IgD-negative memory B cell (primary cell): Measurements from ENCODE around the gene ABHD17C. TPM values are rescaled to one million over a fixed set of nuclear protein-coding genes. Genes with fewer than 3 reads are reported as not detected.

Experiments
- H3K27ac Mint-ChIP-seq, 3 donors: one replicate each; pipeline ENCODE4 v1.8.0; 2020 to 2022; ENCODE audit warnings: mild to moderate bottlenecking in 3 of 3, mixed read lengths in 3 of 3, moderate library complexity in 1 of 3
- H3K27me3 Mint-ChIP-seq: one replicate; pipeline ENCODE4 v1.8.0; 2021; ENCODE audit warnings: mixed read lengths
- H3K36me3 Mint-ChIP-seq: one replicate; pipeline ENCODE4 v1.8.0; 2020; ENCODE audit warnings: mild to moderate bottlenecking, mixed read lengths
- H3K4me1 Mint-ChIP-seq, 3 donors: one replicate each; pipeline ENCODE4 v1.8.0; 2020 to 2022; ENCODE audit warnings: mixed read lengths in 3 of 3, mild to moderate bottlenecking in 1 of 3
- H3K4me3 Mint-ChIP-seq, 4 donors: one replicate each; pipeline ENCODE4 v1.8.0; 2020 to 2022; ENCODE audit warnings: mild to moderate bottlenecking in 4 of 4, mixed read lengths in 4 of 4, moderate library complexity in 3 of 4
- H3K9me3 Mint-ChIP-seq, 3 donors: one replicate each; pipeline ENCODE4 v1.8.0; 2020 to 2021; ENCODE audit warnings: mixed read lengths in 3 of 3, mild to moderate bottlenecking in 1 of 3
- polyA plus RNA-seq: library from polyadenylated mRNA; unstranded; fragments of 300-500 nt; fragmentation: Illumina TruSeq; gene quantifications from one replicate; pipeline ENCODE4 v1.2.3, GENCODE V29; 2021

The ABHD17C gene
- polyA plus RNA-seq, 1 donor from 2014 or later = 0.11 TPM

- H3K9me3 Mint-ChIP-seq = no peaks in the 10 kb centered on the region
- peaks cover 19% of the 10 kb centered on the region for H3K27me3 Mint-ChIP-seq
- H3K36me3 Mint-ChIP-seq = peaks cover 5% of the 10 kb centered on the region
- H3K4me1 Mint-ChIP-seq = peaks cover 8 to 11% (median 10%) of the 10 kb centered on the region in 3 donors
- no peak overlapping the region for H3K27ac Mint-ChIP-seq
- H3K4me3 Mint-ChIP-seq = no peak overlapping the region
Measured at GRCh38 chr15:80699981-80700380, 4.9 kb downstream of the ABHD17C start.

DNA sequence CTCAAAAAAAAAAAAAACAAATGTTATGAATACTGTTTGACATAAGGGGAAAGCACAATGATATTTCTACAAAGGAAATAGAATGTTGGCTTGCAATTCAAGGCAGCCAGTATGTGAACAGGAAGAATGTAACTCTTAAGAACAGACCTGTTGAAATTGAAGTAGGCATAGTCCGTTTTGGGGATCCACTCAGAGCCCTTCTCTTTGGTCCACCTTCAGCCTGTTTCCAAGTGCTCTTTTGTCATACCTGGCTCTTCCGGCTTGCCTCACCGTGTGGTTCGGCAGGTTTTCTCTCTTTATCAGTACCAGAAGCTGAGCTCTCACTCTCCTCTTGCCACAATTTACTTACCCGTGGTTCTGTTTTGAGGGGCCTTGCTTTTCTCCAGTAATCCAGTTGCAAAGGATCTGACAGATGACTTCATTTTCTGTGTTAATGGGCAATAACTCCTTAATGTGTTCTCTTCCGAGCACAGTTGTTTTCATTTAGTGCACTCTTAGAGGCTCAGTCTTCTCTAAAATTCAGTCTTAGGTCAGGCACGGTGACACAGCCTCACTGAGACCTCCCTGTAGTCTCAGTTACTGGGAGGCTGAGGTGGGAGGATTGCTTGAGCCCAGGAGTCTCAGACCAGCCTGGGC lies 6.7 kb downstream of the ABHD17C start:
- H3K27me3 Mint-ChIP-seq = peaks cover 13% of the 10 kb centered on the region
- peaks cover 2 to 4% (median 3%) of the 10 kb centered on the region in 3 donors for H3K4me1 Mint-ChIP-seq
- H3K9me3 Mint-ChIP-seq = no peaks in the 10 kb centered on the region
- peaks cover 5% of the 10 kb centered on the region for H3K36me3 Mint-ChIP-seq
- no peak overlapping the region for H3K4me3 Mint-ChIP-seq
- H3K27ac Mint-ChIP-seq = no peak overlapping the region

DNA sequence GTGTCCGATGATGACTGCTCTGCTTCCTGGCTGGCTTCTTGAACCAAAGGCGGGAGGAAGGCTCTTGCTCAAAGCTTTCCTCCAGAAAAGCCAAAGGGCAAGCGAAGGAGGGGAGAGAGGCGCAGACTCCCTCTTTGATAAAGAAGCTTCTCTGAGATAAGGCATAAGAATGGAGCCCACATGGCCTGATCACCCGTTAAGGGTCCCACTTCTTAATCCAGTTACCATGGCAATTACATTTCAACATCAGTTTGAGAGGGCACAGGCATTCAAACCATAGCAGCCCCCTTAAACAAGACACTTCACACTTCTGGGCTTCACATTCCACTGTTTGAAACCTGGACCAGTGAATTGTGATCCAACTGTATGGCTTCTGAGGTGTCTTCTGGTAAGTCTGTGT lies 8.0 kb downstream of the ABHD17C start:
- H3K4me3 Mint-ChIP-seq = no peak overlapping the region
- H3K27me3 Mint-ChIP-seq = peaks cover 9% of the 10 kb centered on the region
- H3K27ac Mint-ChIP-seq = no peak overlapping the region
- no peaks in the 10 kb centered on the region for H3K4me1 Mint-ChIP-seq
- peaks cover 5% of the 10 kb centered on the region for H3K36me3 Mint-ChIP-seq
- H3K9me3 Mint-ChIP-seq = no peaks in the 10 kb centered on the region

DNA sequence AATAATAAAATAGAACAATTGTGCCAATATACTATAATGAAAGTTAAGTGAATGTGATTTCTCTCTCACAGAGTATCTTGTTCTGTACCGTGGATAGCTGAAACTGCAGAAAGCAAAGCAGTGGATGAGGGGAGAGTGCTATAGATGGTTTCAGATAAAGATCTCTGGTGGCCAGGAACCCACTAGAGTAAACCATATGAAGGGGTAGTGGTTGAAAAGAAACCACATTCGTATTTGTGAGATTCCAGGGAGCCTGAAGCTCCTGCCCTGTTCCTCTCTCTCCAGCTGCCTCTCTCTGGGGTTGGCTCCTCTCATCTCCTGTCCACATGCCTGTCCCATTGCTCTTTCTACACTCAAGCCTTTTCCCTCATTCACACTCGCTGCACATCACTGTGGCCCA lies 8.9 kb downstream of the ABHD17C start:
- no peaks in the 10 kb centered on the region for H3K4me1 Mint-ChIP-seq
- peaks cover 5% of the 10 kb centered on the region for H3K27me3 Mint-ChIP-seq
- no peaks in the 10 kb centered on the region for H3K9me3 Mint-ChIP-seq
- peaks cover 4% of the 10 kb centered on the region for H3K36me3 Mint-ChIP-seq
- no peak overlapping the region for H3K27ac Mint-ChIP-seq
- H3K4me3 Mint-ChIP-seq = no peak overlapping the region

- Mint-ChIP-seq H3K4me3 (no peak overlapping the region), H3K27me3 (peaks cover 3% of the 10 kb centered on the region), H3K9me3 (no peaks in the 10 kb centered on the region), H3K36me3 (peaks cover 4% of the 10 kb centered on the region), H3K4me1 (no peaks in the 10 kb centered on the region), H3K27ac (no peak overlapping the region)
Measured at GRCh38 chr15:80706161-80706560, 11.1 kb downstream of the ABHD17C start.

DNA sequence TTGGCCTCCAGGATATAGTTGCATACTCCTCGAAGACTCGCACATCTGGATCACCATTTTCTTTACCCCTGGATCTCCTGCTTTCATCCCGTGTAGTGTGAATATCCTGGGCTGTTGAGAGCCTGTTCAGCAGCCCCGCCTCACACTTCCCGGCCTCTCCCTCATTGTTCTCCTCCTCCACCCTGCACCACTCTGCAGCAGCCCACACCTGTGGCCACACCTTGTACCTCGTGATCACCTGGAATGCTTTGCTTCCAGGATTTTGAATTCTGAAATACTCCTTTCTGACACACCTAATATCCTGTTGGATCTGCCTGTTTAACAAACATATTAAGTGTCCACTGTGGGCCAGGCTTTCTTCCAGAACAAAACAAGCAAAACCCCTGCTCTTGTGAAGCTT lies 14.4 kb downstream of the ABHD17C start:
- Mint-ChIP-seq H3K27ac (no peak overlapping the region), H3K4me3 (no peak overlapping the region)

GRCh38 chr15:80710635-80711554 lies 15.8 kb downstream of the ABHD17C start:
- H3K27me3 Mint-ChIP-seq = peaks cover 3% of the 10 kb centered on the region
- no peak overlapping the region for H3K27ac Mint-ChIP-seq
- H3K4me1 Mint-ChIP-seq = no peaks in the 10 kb centered on the region
- no peaks in the 10 kb centered on the region for H3K9me3 Mint-ChIP-seq
- H3K4me3 Mint-ChIP-seq = no peak overlapping the region
- H3K36me3 Mint-ChIP-seq = no peaks in the 10 kb centered on the region

More for the DNA sequence above, 14.4 kb downstream of the ABHD17C start:
- H3K36me3 Mint-ChIP-seq = no peaks in the 10 kb centered on the region
- no peaks in the 10 kb centered on the region for H3K9me3 Mint-ChIP-seq
- no peaks in the 10 kb centered on the region for H3K4me1 Mint-ChIP-seq
- peaks cover 3% of the 10 kb centered on the region for H3K27me3 Mint-ChIP-seq

DNA sequence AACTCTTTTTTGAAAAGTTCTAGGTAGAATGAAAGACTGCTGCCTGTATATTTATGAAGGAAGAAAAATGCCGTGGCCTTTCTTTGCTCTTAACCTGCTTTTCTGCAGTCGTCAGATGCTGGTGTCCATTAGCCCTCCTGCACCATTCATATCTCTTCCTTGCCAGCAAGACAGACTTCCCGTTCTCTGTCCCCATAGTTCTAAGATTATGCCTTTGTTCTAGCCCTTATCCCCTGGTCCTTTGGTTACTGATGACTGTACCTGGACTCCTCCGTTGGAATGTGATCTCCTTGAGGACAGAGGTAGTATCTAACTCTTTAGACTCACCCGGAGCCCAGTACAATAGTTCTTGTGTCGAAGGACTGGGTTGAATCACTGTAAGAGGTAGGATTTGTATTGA lies 16.8 kb downstream of the ABHD17C start:
- Mint-ChIP-seq H3K9me3 (no peaks in the 10 kb centered on the region), H3K4me3 (no peak overlapping the region), H3K27ac (no peak overlapping the region), H3K4me1 (no peaks in the 10 kb centered on the region), H3K27me3 (peaks cover 3% of the 10 kb centered on the region), H3K36me3 (no peaks in the 10 kb centered on the region)

- H3K4me3 Mint-ChIP-seq = no peak overlapping the region
- H3K27me3 Mint-ChIP-seq = peaks cover 3% of the 10 kb centered on the region
- no peak overlapping the region for H3K27ac Mint-ChIP-seq
- H3K36me3 Mint-ChIP-seq = no peaks in the 10 kb centered on the region
- H3K9me3 Mint-ChIP-seq = no peaks in the 10 kb centered on the region
- H3K4me1 Mint-ChIP-seq = no peaks in the 10 kb centered on the region
Measured at GRCh38 chr15:80712956-80713355, 17.8 kb downstream of the ABHD17C start.

DNA sequence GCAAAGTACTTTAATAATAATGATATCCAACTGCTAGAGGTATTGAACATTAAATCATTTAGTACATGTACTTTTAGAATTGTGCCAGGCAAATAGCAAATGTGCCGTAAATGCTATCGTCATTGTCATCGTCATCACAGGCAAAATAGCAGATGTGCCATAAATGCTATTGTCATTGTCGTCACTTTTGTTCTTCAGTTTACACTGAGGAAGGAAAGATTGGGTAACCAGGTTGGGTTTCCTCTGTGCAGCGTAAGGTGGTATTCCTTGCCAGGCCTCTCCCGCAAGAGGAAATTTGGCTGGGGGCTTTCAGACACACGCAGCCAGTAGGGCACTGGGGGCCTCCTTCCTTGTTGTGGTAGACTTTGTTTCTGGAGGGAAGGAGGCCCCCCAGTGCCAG lies 26.4 kb downstream of the ABHD17C start:
- Mint-ChIP-seq H3K27ac (no peak overlapping the region), H3K4me1 (peaks cover 0 to 1% (median 0%) of the 10 kb centered on the region in 3 donors), H3K9me3 (peaks cover 0 to 6% (median 5%) of the 10 kb centered on the region in 3 donors), H3K36me3 (peaks cover 6% of the 10 kb centered on the region), H3K4me3 (no peak overlapping the region), H3K27me3 (peaks cover 3% of the 10 kb centered on the region)

DNA sequence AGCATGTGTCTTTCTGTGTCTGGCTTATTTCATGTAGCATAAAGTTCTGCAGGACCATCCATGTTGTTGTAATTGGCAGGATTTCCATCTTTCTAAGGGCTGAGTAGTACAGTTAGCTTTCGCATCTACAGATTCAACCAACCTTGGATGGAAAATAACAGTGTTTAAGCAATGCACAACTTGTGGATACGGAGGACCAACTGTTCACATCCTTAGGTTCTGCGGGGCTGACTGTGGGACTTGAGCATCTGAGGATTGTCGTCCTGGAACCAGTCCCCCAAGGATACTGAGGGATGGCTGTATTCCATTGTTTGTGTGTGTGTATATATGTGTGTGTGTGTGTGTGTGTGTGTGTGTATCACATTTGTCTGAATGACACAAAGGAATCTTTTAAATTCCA lies 27.7 kb downstream of the ABHD17C start:
- Mint-ChIP-seq H3K4me1 (peaks cover 0 to 1% (median 0%) of the 10 kb centered on the region in 3 donors), H3K9me3 (peaks cover 0 to 6% (median 5%) of the 10 kb centered on the region in 3 donors), H3K4me3 (no peak overlapping the region), H3K27me3 (peaks cover 3% of the 10 kb centered on the region), H3K27ac (no peak overlapping the region), H3K36me3 (peaks cover 9% of the 10 kb centered on the region)

DNA sequence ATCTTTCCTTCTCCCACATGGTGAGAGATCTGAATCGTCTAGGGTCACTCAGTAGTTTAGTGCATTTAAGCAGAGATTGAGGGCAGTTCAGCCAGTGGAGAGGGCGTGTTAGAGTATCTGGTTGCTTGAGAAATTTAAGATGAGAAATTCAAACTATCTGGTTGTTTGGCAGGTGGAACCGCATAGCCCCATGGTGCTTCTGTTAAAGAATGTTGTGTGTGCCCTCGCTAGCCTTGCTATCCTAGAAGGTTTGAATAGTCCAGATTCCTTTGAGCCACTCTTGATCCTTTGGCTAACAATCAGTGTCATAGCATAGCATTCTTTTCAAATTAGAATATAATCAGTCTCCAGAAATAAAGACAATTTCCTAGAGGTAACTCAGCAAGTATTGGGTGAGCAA lies 32.1 kb downstream of the ABHD17C start:
- no peak overlapping the region for H3K27ac Mint-ChIP-seq
- H3K36me3 Mint-ChIP-seq = peaks cover 7% of the 10 kb centered on the region
- H3K9me3 Mint-ChIP-seq = peaks cover 0 to 3% (median 2%) of the 10 kb centered on the region in 3 donors
- no peak overlapping the region for H3K4me3 Mint-ChIP-seq
- peaks cover 3% of the 10 kb centered on the region for H3K27me3 Mint-ChIP-seq
- peaks cover 0 to 1% (median 0%) of the 10 kb centered on the region in 3 donors for H3K4me1 Mint-ChIP-seq

DNA sequence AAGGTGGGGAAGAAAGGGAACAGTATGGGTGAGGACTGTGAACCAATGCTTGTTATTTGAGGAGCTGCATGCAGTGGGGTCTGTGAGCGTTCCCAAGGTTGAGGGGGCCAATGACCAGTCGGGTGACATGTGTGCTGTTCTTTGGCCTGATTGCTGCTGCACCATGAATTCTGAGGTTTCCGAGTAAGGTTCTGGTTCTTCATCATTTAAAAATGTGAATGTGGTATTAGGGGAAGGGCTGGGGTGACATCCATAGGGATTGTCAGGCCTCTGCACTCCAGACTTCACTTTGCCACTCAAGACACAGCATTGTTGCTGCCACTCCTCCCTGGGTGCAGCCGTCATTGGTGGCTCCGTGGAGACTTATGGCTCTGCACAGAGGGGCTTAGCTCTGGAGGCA lies 32.5 kb downstream of the ABHD17C start:
- Mint-ChIP-seq H3K36me3 (peaks cover 7% of the 10 kb centered on the region), H3K9me3 (peaks cover 0 to 3% (median 2%) of the 10 kb centered on the region in 3 donors), H3K4me3 (no peak overlapping the region), H3K27ac (no peak overlapping the region), H3K27me3 (peaks cover 3% of the 10 kb centered on the region), H3K4me1 (peaks cover 0 to 1% (median 0%) of the 10 kb centered on the region in 3 donors)

DNA sequence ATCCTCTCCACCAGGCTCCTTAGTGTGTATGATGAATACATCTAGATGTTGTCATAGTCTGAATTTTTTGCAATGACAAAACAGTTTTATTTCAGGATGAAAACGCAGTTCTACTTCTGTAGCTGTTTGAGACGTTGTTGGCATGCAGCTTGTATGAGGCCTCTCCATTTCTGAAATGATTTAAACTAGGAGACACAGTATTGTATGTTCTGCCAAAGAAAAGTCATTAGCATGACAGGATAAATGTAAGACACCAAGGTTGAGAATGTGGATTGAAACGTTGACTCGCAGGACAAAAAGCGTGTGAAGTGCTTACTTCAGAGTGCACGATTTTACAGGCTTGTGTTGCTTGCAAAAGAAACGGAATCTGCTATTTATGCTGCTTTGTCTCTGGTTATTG lies 35.3 kb downstream of the ABHD17C start:
- H3K9me3 Mint-ChIP-seq = peaks cover 0 to 3% (median 2%) of the 10 kb centered on the region in 3 donors
- H3K4me3 Mint-ChIP-seq = no peak overlapping the region
- peaks cover 0 to 1% (median 0%) of the 10 kb centered on the region in 3 donors for H3K4me1 Mint-ChIP-seq
- peaks cover under 1% of the 10 kb centered on the region for H3K27me3 Mint-ChIP-seq
- H3K36me3 Mint-ChIP-seq = peaks cover 7% of the 10 kb centered on the region
- peak overlapping the region in 1 of 3 donors; percentile 57 for H3K27ac Mint-ChIP-seq

DNA sequence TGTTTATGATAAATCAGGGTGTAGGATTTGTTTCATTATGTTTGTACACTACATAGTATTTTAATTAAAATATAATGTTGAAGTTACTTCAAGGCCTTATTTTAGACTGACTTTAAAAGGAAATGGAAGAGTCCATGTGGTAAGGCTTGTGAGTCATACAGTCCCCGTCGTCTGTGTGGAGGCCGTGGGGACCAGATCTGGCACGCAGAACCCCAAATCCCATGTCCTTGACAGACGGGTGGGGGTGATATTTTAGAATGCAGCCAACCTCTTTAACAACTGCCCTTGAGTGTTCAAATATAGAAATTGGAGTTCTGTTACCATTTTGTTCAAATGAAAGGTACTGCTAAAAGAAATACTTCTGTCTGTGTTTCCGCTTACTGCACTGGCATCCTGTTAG lies 35.8 kb downstream of the ABHD17C start:
- Mint-ChIP-seq H3K36me3 (peaks cover 5% of the 10 kb centered on the region), H3K27ac (no peak overlapping the region), H3K4me1 (peaks cover 0 to 1% (median 0%) of the 10 kb centered on the region in 3 donors), H3K4me3 (no peak overlapping the region), H3K27me3 (peaks cover 4% of the 10 kb centered on the region), H3K9me3 (peaks cover 0 to 2% (median 2%) of the 10 kb centered on the region in 3 donors)
